ENCODE measurements around the gene ENAH.
"Not testable (repeated sequence)": the region's sequence is repeated elsewhere in the genome, so short reads cannot be mapped to it uniquely, and the experiment has no call there.

ENAH gene

DNA sequence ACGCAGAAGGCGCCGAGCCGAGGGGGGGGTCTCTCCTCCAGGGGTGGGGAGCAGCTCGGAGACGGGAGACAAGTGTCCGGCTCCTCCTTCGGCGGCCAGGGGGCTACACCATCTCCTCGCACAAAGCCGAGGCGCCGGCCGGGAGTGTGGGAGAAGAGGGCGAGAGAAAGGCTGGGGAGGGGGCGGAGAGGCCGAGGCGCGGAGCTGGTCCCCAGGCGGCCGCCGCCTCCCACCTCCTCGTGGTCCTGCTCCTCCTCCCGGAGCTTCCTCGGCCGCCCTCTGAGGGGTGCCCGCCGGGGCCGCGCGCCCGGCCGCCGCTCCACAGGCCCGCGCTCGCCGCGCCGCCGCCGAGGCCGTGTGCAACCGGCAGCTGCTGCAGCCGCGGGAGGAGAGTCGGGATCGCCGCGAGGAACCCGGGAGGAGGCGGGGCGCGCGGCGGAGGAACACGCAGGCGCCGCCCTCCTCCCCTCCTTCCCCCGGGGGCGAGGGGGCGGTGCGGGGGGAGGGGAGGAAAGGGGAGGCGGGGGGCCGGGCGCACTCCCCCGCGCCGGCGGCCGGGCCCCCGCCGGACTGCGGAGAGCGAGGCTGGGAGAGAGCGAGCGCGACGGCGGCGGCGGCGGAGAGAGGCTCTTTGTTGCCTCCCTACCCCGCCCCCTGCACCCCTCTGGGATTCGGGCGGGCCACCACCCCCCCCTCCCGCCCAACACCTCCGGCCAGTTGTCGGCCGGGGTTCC, at the start of gene ENAH:
TSS of gene ENAH (minus strand) at position 395 of the 734 bp plus-strand sequence. CDS start 433 bp downstream, outside the sequence.
- peak in 1 of 2 donors; percentile 36 for DNase-seq (ENCODE audit: low read depth in 1 of 2, low spot score in 1 of 2)

GRCh38 chr1:225700889-225701465, 48.1 kb upstream of the ENAH start:
- DNase-seq (ENCODE audit: low read depth in 1 of 2, low spot score in 1 of 2), result no peak

- no peak for DNase-seq (ENCODE audit: low read depth in 1 of 2, low spot score in 1 of 2)
These were observed 47.4 kb upstream of the ENAH start for GRCh38 chr1:225700164-225700821.

GRCh38 chr1:225699336-225699735, 46.4 kb upstream of the ENAH start:
- DNase-seq (ENCODE audit: low read depth in 1 of 2, low spot score in 1 of 2), result no peak

GRCh38 chr1:225698194-225698593, 45.3 kb upstream of the ENAH start:
- not testable (repeated sequence) for DNase-seq (ENCODE audit: low read depth in 1 of 2, low spot score in 1 of 2)

DNA sequence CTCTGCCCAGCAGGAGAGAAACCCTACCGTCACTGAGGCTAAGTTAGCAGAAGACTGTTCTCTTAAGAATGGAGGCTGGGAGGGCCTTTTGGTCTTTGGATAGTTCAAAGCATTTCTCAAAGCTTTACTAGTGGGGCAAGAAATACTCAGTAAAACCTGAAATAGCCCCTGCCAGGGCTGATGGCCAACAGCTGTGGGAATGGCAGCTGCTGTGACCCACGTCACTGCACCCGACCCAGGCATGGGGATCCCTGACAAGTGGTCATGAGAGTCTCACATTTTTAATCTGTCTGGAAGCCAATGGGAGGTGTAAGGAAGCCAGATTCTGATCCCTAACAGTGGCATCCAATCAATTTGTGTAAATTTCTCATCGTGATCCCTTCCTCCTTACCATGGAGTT, 44.5 kb upstream of the ENAH start:
- DNase-seq (ENCODE audit: low read depth in 1 of 2, low spot score in 1 of 2), result no peak

DNA sequence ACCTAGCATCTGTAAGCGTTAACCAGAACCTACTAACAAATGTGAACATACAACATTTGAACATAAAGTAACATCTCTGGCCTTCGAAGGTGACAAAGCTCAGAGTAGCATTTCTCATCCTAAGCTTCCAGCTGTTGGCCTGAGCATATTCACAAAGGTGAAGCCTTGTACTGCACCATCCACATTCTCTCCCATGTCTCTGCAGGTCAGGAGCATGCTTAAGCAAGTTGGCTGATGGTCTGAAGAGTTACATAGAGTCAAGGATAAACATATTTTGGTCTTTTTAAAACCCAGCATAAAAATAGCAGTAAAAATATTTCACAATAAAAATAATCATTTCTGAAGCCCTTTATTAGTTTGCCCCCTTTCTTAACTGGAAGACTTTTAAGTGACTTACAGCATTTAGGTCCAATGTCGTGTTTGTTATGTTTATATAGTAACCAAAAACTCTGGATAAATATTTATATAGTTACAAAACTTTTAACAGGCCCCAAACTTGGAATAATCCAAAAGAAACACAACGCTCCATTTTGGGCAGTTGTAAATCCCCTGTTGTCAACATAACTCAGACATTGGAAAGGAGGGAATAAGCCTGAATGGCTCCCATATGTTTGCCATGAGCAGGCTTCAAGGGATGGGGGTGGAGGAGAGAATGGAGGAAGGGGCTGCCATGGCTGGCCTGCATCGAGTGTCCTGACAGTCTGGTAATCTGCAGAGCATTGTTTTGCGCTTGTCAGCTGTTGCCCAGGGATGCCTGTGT, 42.8 kb upstream of the ENAH start:
- no peak for DNase-seq (ENCODE audit: low read depth in 1 of 2, low spot score in 1 of 2)

DNA sequence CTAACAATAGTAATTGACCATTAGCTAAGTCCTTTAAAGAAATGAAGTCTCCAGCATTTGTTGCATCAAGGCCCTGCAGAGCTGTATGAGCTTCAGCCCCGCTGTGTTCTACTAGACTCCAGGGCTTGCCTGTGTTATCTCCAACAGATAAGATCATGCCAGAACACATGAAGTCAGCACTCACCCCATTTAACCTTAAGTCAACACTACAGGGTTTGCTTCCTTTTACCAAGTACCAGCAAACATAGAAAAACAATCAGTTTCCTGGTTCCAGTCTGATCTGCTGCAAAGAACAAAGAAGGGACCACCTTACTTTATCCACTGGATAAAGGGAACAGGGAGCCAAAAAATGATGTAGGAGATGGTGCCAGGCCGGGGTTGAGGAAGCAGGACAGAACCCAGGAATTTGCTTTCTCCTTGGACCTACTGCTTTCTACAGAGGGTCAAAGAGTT, 41.3 kb upstream of the ENAH start:
- no peak for DNase-seq (ENCODE audit: low read depth in 1 of 2, low spot score in 1 of 2)

DNA sequence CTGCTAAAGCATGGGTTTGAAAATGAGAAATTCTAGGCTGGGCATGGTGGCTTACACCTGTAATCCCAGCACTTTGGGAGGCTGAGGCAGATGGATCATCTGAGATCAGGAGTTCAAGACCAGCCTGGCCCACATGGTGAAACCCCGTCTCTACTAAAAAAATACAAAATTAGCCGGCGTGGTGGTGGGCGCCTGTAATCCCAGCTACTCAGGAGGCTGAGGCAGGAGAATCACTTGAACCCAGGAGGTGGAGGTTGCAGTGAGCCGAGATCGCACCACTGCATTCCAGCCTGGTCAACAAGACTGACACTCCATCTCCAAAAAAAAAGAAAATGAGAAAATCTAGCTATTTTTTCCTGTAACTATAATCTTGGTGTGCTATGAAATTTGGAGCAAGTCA, 40.8 kb upstream of the ENAH start:
- not testable (repeated sequence) for DNase-seq (ENCODE audit: low read depth in 1 of 2, low spot score in 1 of 2)

- no peak for DNase-seq (ENCODE audit: low read depth in 1 of 2, low spot score in 1 of 2)
These were observed 40.3 kb upstream of the ENAH start for GRCh38 chr1:225693085-225693696.

DNA sequence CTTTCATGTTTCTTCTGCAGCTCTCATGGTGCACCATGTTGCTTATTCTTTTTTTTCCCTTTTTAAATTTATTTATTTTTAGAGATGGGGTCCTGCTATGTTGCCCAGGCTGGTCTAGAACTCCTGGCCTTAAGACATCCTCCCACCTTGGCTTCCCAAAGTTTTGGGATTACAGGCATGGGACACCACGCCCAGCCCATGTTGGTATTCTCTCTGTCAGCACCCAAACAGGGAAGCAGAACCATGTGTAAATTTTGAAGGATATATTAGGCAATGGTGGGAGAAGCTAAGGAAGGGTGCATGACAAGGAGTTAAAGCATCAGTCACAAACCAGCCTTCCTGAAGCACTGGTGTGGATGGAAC, 39.6 kb upstream of the ENAH start:
- DNase-seq (ENCODE audit: low read depth in 1 of 2, low spot score in 1 of 2), result no peak

- DNase-seq (ENCODE audit: low read depth in 1 of 2, low spot score in 1 of 2), result no peak
These were observed 39.1 kb upstream of the ENAH start for GRCh38 chr1:225691861-225692516.

- no peak for DNase-seq (ENCODE audit: low read depth in 1 of 2, low spot score in 1 of 2)
These were observed 38.5 kb upstream of the ENAH start for GRCh38 chr1:225691377-225691776.

DNA sequence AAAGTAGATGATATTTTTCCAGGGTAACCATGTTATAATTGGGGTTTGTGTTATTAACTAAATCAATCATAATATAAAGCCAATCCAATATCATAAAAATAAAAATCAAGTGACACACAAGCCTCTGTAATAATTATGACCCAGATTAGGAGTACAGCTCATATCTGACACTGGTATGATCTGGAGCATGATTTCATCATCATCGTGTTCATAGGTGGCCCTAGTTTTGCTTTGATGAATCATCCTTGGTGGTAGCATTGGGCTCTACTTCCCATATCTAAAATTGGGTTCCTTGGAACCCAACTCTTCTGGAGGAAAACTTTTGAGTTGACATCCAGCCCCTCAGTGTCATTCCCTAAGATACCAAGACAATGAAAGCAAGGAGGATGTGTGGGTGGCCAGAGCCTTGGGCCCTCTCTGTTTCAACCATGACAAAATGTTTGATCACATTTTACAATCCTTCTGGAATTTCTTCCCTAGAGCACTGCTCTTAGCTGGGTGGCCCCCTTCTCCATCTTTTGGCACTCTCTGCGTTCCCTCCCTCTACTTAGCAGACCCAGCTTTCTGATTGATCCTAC, 37.0 kb upstream of the ENAH start:
- no peak for DNase-seq (ENCODE audit: low read depth in 1 of 2, low spot score in 1 of 2)

- DNase-seq (ENCODE audit: low read depth in 1 of 2, low spot score in 1 of 2), result no peak
These were observed 35.4 kb upstream of the ENAH start for GRCh38 chr1:225688345-225688744.

DNA sequence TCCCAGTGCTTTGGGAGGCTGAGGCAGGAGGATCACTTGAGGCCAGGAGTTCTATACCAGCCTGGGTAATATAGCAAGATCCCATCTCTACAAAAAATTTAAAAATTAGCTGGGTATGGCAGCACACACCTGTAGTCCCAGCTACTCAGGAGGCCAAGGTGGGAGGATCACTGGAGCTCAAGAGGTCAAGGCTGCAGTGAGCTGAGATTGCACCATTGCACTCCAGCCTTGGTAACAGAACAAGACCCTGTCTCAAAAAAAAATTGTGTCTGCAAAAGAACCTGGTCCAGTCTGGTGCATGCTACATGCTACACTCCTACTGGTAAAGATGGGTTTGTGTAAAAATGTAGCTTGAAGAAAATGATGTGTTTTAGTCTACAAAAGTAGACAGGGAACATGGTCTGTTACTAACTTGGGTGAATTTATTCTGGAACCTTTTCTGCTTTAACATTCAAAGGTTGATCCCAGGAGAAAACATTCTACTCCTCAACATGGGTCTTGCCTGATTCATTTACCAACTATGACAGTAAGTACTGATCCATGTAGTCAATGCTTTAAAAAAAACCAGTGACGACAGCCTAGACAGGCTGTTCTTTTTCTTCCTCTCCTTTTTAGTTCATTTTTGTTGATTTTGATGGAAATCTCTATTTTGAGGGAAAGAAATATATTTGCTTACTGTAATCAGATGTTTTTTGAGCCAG, 32.7 kb upstream of the ENAH start:
- no peak for DNase-seq (ENCODE audit: low read depth in 1 of 2, low spot score in 1 of 2)

- no peak for DNase-seq (ENCODE audit: low read depth in 1 of 2, low spot score in 1 of 2)
These were observed 31.8 kb upstream of the ENAH start for GRCh38 chr1:225684741-225685140.

GRCh38 chr1:225681231-225681630, 28.3 kb upstream of the ENAH start:
- DNase-seq (ENCODE audit: low read depth in 1 of 2, low spot score in 1 of 2), result no peak

DNA sequence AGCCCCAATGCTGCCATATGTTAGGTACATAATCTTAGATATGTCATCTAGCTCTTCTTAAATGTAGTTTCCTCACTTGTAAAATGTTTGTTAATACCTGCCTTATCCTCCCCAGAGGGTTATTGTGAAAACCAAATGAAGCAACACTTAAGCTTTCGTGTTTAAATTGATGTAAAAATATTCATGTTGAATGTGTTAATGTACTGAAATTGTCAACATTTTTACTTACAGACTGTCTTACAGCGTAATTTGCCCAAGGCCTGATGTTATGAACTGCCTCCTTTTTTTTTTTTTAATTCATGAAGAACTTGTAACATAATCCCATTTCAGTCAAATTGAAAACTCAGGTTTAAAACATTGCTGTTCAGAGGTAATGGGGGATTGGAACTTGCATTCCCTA, 25.6 kb upstream of the ENAH start:
- no peak for DNase-seq (ENCODE audit: low read depth in 1 of 2, low spot score in 1 of 2)
